GM12878 (cell line): Measurements from ENCODE around the gene VEZF1. TPM values are rescaled to one million over a fixed set of nuclear protein-coding genes. Genes with fewer than 3 reads are reported as not detected.

Source experiments
- ATAC-seq: fragments of 200-7000 bp; cut with Tn5 transposase; 3 replicates; pipeline ENCODE4 v1.9.1; 2020; ENCODE audit warnings: mild to moderate bottlenecking, moderate library complexity
- BruUV-seq: library from RNA; stranded (reverse); fragments of 400-500 nt; replicated peaks from 2 replicates; lab custom pipeline; 2021; lab: Mats Ljungman, UMichigan
- CTCF ChIA-PET: fragments of 300-600 bp; sonication (Branson Sonifier 250); formaldehyde crosslinking; extraction: SDS; loops from one replicate; lab custom pipeline; 2021; ENCODE audit warnings: inconsistent platforms; lab: Yijun Ruan, JAX
- POLR2A ChIA-PET: fragments of 350-600 bp; formaldehyde crosslinking; extraction: SDS; loops from one replicate; lab custom pipeline; 2021; ENCODE audit warnings: inconsistent platforms; lab: Charles Lee
- RAD21 ChIA-PET: fragments of 300-600 bp; sonication (Branson Sonifier 250); formaldehyde crosslinking; loops from one replicate; lab custom pipeline; 2023; ENCODE audit warnings: antibody characterized with exemption; ENCODE audit not compliant: unreplicated experiment; lab: Charles Lee
- SMC1A ChIA-PET: fragments of 300-600 bp; sonication (Branson Sonifier 250); formaldehyde crosslinking; loops from one replicate; lab custom pipeline; 2023; ENCODE audit not compliant: unreplicated experiment, uncharacterized antibody; lab: Charles Lee
- DNase-seq: peaks from one replicate; pipeline ENCODE4 v3.0.0-alpha.2; 2011; ENCODE audit warnings: low read depth, low spot score
- FAIRE-seq: peaks from 3 replicates; lab custom pipeline; 2011; peaks lifted over from hg19 to GRCh38; lab: Jason Lieb, UNC
- H2AFZ ChIP-seq: 2 replicates; pipeline ENCODE4 v1.6.0; 2011; ENCODE audit warnings: low read depth, low read length, control low read depth; ENCODE audit not compliant: control insufficient read depth
- H3K27ac ChIP-seq: 2 replicates; pipeline ENCODE4 v1.5.1; 2011; ENCODE audit warnings: control low read depth; ENCODE audit not compliant: control insufficient read depth, insufficient read depth
- H3K27me3 ChIP-seq, 2 experiments: replicated peaks in 1 of 2; 2 replicates each; pipeline versions ENCODE4 v1.6.0 to v1.6.1; 2011; ENCODE audit warnings: low read length in 1 of 2; ENCODE audit not compliant: control insufficient read depth in 2 of 2, insufficient read depth in 2 of 2
- H3K36me3 ChIP-seq, 2 experiments: 2 replicates each; pipeline ENCODE4 v1.5.1; 2011; ENCODE audit warnings: low read length in 1 of 2; ENCODE audit not compliant: control insufficient read depth in 2 of 2, insufficient read depth in 2 of 2
- H3K4me1 ChIP-seq: 2 replicates; pipeline ENCODE4 v1.6.1; 2011; ENCODE audit warnings: mild to moderate bottlenecking, low read length, moderate library complexity, mixed read lengths; ENCODE audit not compliant: control insufficient read depth, insufficient read depth
- H3K4me2 ChIP-seq: 2 replicates; pipeline ENCODE4 v1.6.0; 2011; ENCODE audit warnings: control low read depth; ENCODE audit not compliant: control insufficient read depth, insufficient read depth
- H3K4me3 ChIP-seq: fragments of 200-600 bp; sonication (generic); 2 replicates; pipeline ENCODE4 v1.5.1; 2016
- H3K79me2 ChIP-seq: 2 replicates; pipeline ENCODE4 v1.6.0; 2011; ENCODE audit warnings: low read length; ENCODE audit not compliant: control insufficient read depth, insufficient read depth
- H3K9ac ChIP-seq: 2 replicates; pipeline ENCODE4 v1.8.0; 2011; ENCODE audit warnings: low read length, control low read depth, mixed read lengths; ENCODE audit not compliant: control insufficient read depth, insufficient read depth
- H3K9me3 ChIP-seq: replicated peaks from 3 replicates; pipeline ENCODE4 v1.5.1; 2011; ENCODE audit warnings: mild to moderate bottlenecking, low read length; ENCODE audit not compliant: control insufficient read depth, insufficient read depth
- H4K20me1 ChIP-seq: 2 replicates; pipeline ENCODE4 v1.6.0; 2011; ENCODE audit not compliant: control insufficient read depth, insufficient read depth
- EED ChIP-seq: sonication (generic); IDR thresholded peaks from 2 replicates; pipeline ENCODE4 v1.6.1; 2016; ENCODE audit warnings: antibody characterized with exemption, low read depth
- IRF4 ChIP-seq: IDR thresholded peaks from 2 replicates; pipeline ENCODE4 v1.6.1; 2011; ENCODE audit warnings: low read depth, low read length
- MAX ChIP-seq: IDR thresholded peaks from 2 replicates; pipeline ENCODE4 v1.6.1; 2012; ENCODE audit warnings: low read depth, low read length, improper control_type of control experiment
- RUNX3 ChIP-seq: IDR thresholded peaks from 2 replicates; pipeline ENCODE4 v1.6.1; 2012; ENCODE audit warnings: low read length, inconsistent platforms
- ZBTB11 ChIP-seq: fragments of 450-650 bp; formaldehyde crosslinking; IDR thresholded peaks from 2 replicates; pipeline ENCODE4 v1.5.0; 2022; ENCODE audit warnings: mild to moderate bottlenecking, missing genetic modification characterization
- in situ Hi-C: fragments of 300-500 bp; cut with MboI; formaldehyde crosslinking; loops from 9 replicates; pipeline ENCODE4 v1.14.3; 2018; ENCODE audit warnings: mixed read lengths
- intact Hi-C: fragments of 100-400 bp; cut with micrococcal nuclease; formaldehyde crosslinking; loops from one replicate; pipeline ENCODE4 v1.14.2; 2022; ENCODE audit not compliant: unreplicated experiment
- polyA plus RNA-seq, 11 experiments: library from polyadenylated mRNA; depleted of rRNA in 4 of 11; unstranded in 6 of 11; stranded (reverse) in 5 of 11; fragments of >200 nt; fragmentation: Nextera tagmentation in 4 of 11; fragmentation: Illumina TruSeq in 1 of 11; extraction: Ambion mirVana in 4 of 11; extraction: Trizol in 1 of 11; gene quantifications; 1 replicate in 1 of 11; 2 replicates in 10 of 11; pipeline versions ENCODE4 v1.2.1 to v1.2.3, GENCODE V29; 2011 to 2016; ENCODE audit warnings: inconsistent platforms in 2 of 11, missing spikeins in 2 of 11, low read depth in 1 of 11
- total RNA-seq, 4 experiments: library from RNA; depleted of rRNA in 3 of 4; stranded (reverse); fragments of >200 nt in 3 of 4; fragmentation: Illumina TruSeq in 1 of 4; extraction: Trizol in 1 of 4; gene quantifications; 2 replicates each; pipeline versions ENCODE4 v1.2.1 to v1.2.3, GENCODE V29; 2013 to 2021

VEZF1 gene
- total and polyA plus RNA-seq, 10 of the 15 experiments (the other 5 are each of a cell fraction or from before 2014, with no cell fraction given), result 9.5 to 28.2 (median 20.3) TPM

- H3K9ac ChIP-seq, result no peak overlapping the region
- H3K27ac ChIP-seq, result no peak overlapping the region
- intact Hi-C loops (no loop called here), in situ Hi-C loops (loop anchor here (10.0 kb wide), 1 partner anchor 97 kb away; no protein-coding TSS in a partner anchor)
- H3K4me3 ChIP-seq, result no peak overlapping the region
- H2AFZ ChIP-seq, result no peak overlapping the region
- peaks cover 23% of the 10 kb centered on the region for H3K4me1 ChIP-seq
- ChIA-PET CTCF (interaction anchor here (0.9 to 19.6 kb wide), 7 partner anchors 8 to 181 kb away, joined by 3 to 708 read pairs (median 22); partner anchors contain the start of genes MRPS23 and SRSF1), POLR2A (interaction anchor here (0.5 to 3.9 kb wide), 4 partner anchors 8 to 132 kb away, joined by 3 to 11 read pairs (median 5); no protein-coding TSS in a partner anchor), RAD21 (interaction anchor here (2.9 to 12.2 kb wide), 3 partner anchors 9 to 133 kb away, joined by 6 to 239 read pairs (median 25); no protein-coding TSS in a partner anchor), SMC1A (interaction anchor here (1.1 to 12.0 kb wide), 7 partner anchors 9 to 132 kb away, joined by 3 to 72 read pairs (median 26); partner anchors contain the start of gene SRSF1)
- DNase-seq (no peak), FAIRE-seq (no peak), ATAC-seq (no peak)
- no peak overlapping the region for H3K4me2 ChIP-seq
- BruUV-seq, result no TSS peak
- peaks cover 0 to 3% of the 10 kb centered on the region in 2 experiments; a peak in 1 of 4 replicates for H3K36me3 ChIP-seq
- H3K9me3 ChIP-seq, result no peaks in the 10 kb centered on the region
- no peaks in the 10 kb centered on the region for H3K27me3 ChIP-seq
- H3K79me2 ChIP-seq, result peaks cover 12% of the 10 kb centered on the region
- TF ChIP-seq EED (no peak), IRF4 (no peak), MAX (no peak), ZBTB11 (CRISPR knock-in tag) (no peak), RUNX3 (no peak)
- H4K20me1 ChIP-seq, result peaks cover 2% of the 10 kb centered on the region; the same call in 1 of the 2 replicates
Observed at GRCh38 chr17:57991537-57991936, 3.5 kb upstream of the VEZF1 start.
